NCI-H1417 (cell line): Measurements from ENCODE around the gene RNF151.

ENCODE experiments used
- DNase-seq, 3 experiments: peaks; one replicate each; lab custom pipeline; 2025; lab: John Stamatoyannopoulos, UW

The RNF151 gene

GRCh38 chr16:1976951-1977874 is 10.6 kb downstream of the RNF151 start:
- DNase-seq = no peak

GRCh38 chr16:1977875-1978268 is 11.2 kb downstream of the RNF151 start:
- no peak for DNase-seq

DNA sequence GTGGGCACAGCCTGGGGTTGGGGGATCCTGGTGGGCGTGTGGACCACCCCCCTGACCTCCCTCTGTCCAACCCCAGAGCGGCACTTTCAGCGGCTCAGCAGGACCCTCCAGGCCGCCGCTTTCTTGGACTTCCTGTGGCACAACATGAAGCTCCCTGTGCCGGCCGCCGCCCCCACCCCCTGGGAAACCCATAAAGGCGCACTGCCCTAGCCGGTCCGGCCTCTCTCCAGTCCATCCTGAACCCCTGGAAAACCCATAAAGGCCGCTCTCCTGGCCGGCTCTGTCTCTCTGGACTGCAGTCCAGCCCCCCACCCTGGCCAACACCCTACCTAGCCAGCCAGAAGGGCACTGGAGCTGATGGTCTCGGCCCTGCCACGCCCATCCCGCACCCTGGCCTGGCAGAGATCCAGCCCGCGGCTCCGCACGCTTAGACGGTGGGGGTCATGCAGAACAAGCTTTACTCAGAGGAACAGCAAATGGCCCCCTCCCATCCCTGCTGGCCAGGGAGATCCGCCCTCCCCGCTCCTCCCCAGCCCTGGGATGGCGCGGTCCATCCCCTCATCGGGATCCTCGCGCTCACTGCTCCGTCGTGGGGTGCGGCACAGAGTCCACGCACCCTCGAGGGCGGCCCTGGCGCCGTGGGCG is 11.9 kb downstream of the RNF151 start:
- DNase-seq = no peak

DNA sequence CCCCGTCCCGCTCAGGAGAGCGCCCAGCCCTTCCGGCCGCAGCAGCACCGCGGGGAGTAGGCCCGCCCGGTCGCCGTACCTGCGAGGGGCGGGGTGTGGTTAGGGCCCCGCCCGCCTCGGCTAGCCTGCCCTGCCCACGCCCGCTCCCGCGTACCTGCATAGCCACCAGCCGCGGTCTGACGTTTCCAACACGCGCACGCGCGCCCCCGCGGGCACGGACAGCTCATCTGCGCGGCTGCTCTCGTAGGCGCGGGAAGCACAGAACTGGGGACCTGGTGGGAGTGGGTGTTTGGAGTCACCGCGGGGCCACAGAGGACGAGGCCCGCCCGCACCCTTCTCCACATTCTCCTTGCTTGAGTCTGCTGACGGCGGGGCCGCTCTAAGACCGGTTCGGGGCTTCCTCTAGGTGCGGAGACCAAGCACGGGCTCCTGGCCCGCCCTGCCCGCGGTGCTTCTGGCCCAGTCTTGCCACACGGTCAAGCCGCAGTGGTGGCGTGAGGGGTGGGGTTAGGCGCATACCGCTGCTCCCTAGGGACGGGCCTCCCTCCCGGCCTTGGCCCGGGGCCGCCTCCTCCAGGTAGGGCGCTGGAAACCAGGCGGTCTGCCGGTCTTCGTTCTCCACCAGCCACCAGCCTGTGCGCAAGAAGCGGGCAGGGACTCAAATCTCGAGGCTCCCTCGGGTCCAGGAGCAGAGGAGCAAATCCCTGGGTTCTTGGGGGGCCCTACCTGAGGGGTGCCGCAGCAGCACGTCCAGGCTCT is 12.8 kb downstream of the RNF151 start:
- peak; percentile 25 to 78 (median 36) for DNase-seq

- peak in 2 of 3 experiments; percentile 25 to 34 for DNase-seq
These were observed 13.5 kb downstream of the RNF151 start for GRCh38 chr16:1980030-1980769.

DNA sequence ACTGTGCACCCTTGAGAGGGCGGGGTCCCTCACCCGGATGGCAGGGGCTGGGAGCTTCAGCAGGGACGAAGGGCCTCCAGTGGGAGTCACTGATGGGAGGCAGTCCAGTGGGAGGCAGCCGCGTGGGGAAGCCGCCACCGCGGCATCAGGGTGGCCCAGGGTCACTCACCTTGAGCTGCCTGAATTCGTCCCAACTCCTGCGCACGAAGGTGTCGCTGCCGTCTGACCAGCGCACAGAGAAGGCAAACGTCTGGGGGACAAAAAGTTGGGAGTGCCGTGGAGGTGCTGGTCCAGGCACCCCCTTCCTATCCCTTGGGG is 14.1 kb downstream of the RNF151 start:
- DNase-seq = no peak

DNA sequence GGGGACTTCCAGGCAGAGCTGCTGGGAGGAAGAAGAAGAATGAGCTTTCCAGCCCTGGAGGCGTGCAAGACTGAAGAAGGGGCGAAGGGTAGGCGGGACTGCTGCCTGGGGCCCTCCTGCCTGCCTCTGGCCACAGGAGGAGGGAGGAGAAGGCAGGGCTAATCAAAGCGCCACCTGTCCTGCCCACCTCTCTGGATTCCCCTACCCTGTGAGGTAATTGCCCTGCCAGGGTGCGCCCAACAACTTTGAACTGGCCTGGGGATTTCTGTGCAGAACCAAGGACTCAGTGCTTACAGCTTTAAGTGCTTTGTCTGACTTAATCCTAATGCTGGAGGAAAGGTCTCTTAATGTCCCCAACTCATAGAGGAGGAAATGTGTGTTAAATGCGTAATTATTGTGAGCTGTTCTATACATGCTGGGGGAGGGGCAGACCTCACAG is 14.8 kb downstream of the RNF151 start, which contains the start of gene NOXO1:
TSS of gene NOXO1 (minus strand) at position 72 of the 439 bp plus-strand sequence. CDS start 290 bp downstream, outside the sequence.
- DNase-seq = peak in 2 of 3 experiments; percentile 35 to 43

- peak in 1 of 3 experiments; percentile 43 for DNase-seq
These were observed 15.4 kb downstream of the RNF151 start for GRCh38 chr16:1982013-1982433.

DNA sequence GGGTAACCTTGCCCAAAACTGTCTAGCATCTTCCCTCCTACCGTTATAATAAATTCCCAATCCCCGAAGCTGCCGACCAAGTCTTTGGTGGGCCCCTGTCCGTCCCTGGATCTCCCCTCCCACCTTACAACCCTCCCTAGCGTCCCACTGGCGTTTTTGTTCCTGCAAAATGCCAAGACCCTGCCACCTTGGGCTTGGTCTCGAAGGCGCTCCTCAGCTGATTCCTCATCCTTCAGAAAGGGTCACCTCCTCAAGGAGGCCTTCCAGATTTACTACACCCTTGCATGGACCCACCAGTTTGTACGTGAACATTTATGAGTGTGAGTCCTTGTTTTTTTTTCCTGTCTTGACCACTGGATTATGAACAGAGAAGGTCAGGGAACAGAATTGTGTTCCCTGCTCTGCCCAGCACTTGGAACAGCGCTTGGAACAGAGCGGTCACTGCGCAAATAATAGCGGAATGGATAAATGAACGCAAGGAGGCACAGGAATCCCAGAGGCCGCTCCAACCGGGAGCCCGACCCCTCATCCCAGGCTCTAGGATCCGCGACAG is 16.4 kb downstream of the RNF151 start:
- DNase-seq = no peak

DNA sequence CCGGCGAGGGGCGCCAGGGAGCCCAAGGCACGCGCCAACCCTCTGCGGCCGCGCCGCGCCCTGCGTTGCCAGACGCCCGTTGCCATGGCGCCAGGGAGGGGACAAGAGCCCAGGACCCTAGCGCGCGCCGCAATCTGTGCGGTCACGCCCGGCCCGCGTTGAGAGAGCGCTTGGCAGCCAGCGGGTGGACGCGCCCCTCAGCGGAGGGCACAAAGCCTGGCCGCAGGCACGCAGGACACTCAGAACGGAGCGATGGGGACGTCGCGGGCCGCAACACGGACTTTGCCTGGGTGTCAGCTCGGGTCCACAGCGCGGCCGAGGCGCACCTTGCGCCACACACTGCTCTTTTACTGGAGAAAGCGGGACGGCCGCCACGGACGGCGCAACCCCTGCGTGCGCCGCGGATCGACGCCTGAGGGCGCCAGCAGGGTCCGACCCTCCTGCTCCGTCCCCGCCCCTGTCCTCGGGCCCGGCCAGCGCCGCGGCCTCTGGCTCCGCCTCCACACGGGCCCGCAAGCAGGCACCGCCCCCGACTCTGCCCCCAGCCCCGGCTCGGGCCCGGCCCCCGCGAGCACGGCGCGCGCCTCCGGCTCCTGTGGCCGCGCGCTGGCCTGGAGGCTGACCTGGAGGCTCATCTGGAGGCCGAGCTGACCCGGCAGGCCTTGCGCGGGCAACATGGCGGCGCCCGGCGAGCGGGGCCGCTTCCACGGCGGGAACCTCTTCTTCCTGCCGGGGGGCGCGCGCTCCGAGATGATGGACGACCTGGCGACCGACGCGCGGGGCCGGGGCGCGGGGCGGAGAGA is 17.1 kb downstream of the RNF151 start, which contains the start of gene GFER:
TSS of gene GFER (plus strand) at position 650 of the 803 bp plus-strand sequence. CDS start at position 676, 26 bp downstream.
- DNase-seq = peak; percentile 90 to 94 (median 91)

DNA sequence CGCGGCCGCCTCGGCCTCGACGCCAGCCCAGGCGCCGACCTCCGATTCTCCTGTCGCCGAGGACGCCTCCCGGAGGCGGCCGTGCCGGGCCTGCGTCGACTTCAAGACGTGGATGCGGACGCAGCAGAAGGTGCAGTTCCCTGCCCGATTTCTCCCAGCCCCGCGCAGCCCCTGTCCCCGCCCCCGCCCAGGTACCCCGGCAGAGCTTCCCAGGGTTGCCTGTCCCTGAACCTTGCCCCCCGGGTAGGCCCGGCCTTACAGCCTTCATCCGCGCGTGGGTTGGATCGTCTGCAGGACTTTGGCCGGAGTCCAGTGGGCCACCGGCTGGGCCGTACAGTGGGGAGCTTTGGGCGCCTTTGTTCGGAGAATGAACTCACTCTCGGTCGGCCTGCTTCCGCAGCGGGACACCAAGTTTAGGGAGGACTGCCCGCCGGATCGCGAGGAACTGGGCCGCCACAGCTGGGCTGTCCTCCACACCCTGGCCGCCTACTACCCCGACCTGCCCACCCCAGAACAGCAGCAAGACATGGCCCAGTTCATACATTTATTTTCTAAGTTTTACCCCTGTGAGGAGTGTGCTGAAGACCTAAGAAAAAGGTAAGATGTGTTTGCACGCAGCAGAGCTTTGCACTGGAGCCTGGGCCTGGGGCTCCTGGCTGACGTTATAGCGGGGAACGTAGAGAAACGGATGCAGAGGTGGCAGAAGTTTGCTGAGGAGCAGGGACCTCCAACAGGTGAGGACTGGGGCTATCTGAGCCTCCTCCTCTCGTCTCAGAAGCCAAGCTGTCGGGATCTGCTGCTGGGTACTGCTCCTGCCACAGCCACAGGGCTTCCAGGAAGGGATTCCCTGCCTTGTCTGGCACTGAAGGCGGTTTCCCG is 17.9 kb downstream of the RNF151 start:
- peak in 2 of 3 experiments; percentile 46 to 70 for DNase-seq

- DNase-seq = no peak
These were observed 19.0 kb downstream of the RNF151 start for GRCh38 chr16:1985466-1986150.

GRCh38 chr16:1987198-1987597 is 20.5 kb downstream of the RNF151 start:
- DNase-seq = no peak

- DNase-seq = peak; percentile 52 to 81 (median 73)
These were observed 22.8 kb downstream of the RNF151 start, which contains the start of gene SYNGR3 for GRCh38 chr16:1989209-1990100. Gene SYNGR3, plus strand, starts transcription at chr16:1989970. Its CDS starts 133 bp downstream, at chr16:1990103.

- DNase-seq = no peak
These were observed 23.4 kb downstream of the RNF151 start for GRCh38 chr16:1990101-1990350.

GRCh38 chr16:1990351-1991134 is 23.9 kb downstream of the RNF151 start:
- DNase-seq = peak; percentile 50 to 64 (median 60)

GRCh38 chr16:1991135-1991551 is 24.5 kb downstream of the RNF151 start:
- no peak for DNase-seq
